DND-41 (cell line): ENCODE data around the gene SLC25A34.

Experiments used
- ATAC-seq: fragments of 200-7000 bp; cut with Tn5 transposase; 3 replicates; pipeline ENCODE4 v1.9.1; 2021; ENCODE audit warnings: low read depth; ENCODE audit not compliant: insufficient read depth
- DNase-seq: peaks from one replicate; pipeline ENCODE4 v3.0.0-alpha.2; 2020
- H2AFZ ChIP-seq: 2 replicates; pipeline ENCODE4 v1.6.0; 2012; ENCODE audit warnings: low read depth, low read length
- H3K27ac ChIP-seq: 2 replicates; pipeline ENCODE4 v1.5.1; 2012; ENCODE audit warnings: low read length, inconsistent platforms
- H3K27me3 ChIP-seq: fragments of 200-600 bp; sonication (generic); 2 replicates; pipeline ENCODE4 v1.6.0; 2012; ENCODE audit warnings: low read length, mild to moderate bottlenecking, inconsistent platforms; ENCODE audit not compliant: insufficient read depth, poor library complexity
- H3K36me3 ChIP-seq: 2 replicates; pipeline ENCODE4 v1.5.1; 2012; ENCODE audit warnings: low read length, inconsistent platforms; ENCODE audit not compliant: insufficient read depth
- H3K4me1 ChIP-seq: 2 replicates; pipeline ENCODE4 v1.5.1; 2012; ENCODE audit warnings: mild to moderate bottlenecking, low read length; ENCODE audit not compliant: insufficient read depth
- H3K4me2 ChIP-seq: 2 replicates; pipeline ENCODE4 v1.6.0; 2012; ENCODE audit warnings: mild to moderate bottlenecking, moderate library complexity, low read length, inconsistent platforms; ENCODE audit not compliant: insufficient read depth
- H3K4me3 ChIP-seq, 2 experiments: fragments of 200-600 bp in 1 of 2; shearing (Covaris generic) in 1 of 2; 2 replicates each; pipeline ENCODE4 v1.5.1; 2012 to 2016; ENCODE audit warnings: inconsistent platforms in 2 of 2, low read length in 2 of 2, mild to moderate bottlenecking in 2 of 2, low read depth in 1 of 2, moderate library complexity in 1 of 2
- H3K79me2 ChIP-seq: 2 replicates; pipeline ENCODE4 v1.6.0; 2012; ENCODE audit warnings: low read length, inconsistent platforms; ENCODE audit not compliant: insufficient read depth
- H3K9ac ChIP-seq: 2 replicates; pipeline ENCODE4 v1.6.0; 2012; ENCODE audit warnings: low read depth, mild to moderate bottlenecking, inconsistent platforms, low read length, moderate library complexity
- H3K9me3 ChIP-seq: 2 replicates; pipeline ENCODE4 v1.5.1; 2012; ENCODE audit warnings: low read length, moderate library complexity, mild to moderate bottlenecking, inconsistent platforms; ENCODE audit not compliant: insufficient read depth, severe bottlenecking
- H4K20me1 ChIP-seq: 2 replicates; pipeline ENCODE4 v1.6.0; 2012; ENCODE audit warnings: low read length; ENCODE audit not compliant: insufficient read depth
- EZH2 ChIP-seq: IDR thresholded peaks from 3 replicates; pipeline ENCODE4 v1.6.1; 2012; ENCODE audit warnings: borderline replicate concordance, low read depth, mild to moderate bottlenecking, moderate library complexity, low read length, inconsistent platforms; ENCODE audit not compliant: severe bottlenecking
- TF ChIP-seq, protein P1 (sequence below): IDR thresholded peaks from 2 replicates; pipeline ENCODE4 v1.5.1; 2012; ENCODE audit warnings: borderline replicate concordance, low read length, moderate library complexity, mild to moderate bottlenecking; ENCODE audit not compliant: poor library complexity, severe bottlenecking; ENCODE audit errors: extremely low read depth

The SLC25A34 gene

GRCh38 chr1:15732686-15733081, 3.4 kb upstream of the SLC25A34 start:
- no peak overlapping the region for H3K9ac ChIP-seq
- no peaks in the 10 kb centered on the region for H3K4me1 ChIP-seq
- H2AFZ ChIP-seq: no peak overlapping the region
- no peaks in the 10 kb centered on the region for H3K27me3 ChIP-seq
- ATAC-seq (no peak), DNase-seq (no peak)
- no peak overlapping the region for H3K4me3 ChIP-seq
- TF ChIP-seq, protein P1, sequence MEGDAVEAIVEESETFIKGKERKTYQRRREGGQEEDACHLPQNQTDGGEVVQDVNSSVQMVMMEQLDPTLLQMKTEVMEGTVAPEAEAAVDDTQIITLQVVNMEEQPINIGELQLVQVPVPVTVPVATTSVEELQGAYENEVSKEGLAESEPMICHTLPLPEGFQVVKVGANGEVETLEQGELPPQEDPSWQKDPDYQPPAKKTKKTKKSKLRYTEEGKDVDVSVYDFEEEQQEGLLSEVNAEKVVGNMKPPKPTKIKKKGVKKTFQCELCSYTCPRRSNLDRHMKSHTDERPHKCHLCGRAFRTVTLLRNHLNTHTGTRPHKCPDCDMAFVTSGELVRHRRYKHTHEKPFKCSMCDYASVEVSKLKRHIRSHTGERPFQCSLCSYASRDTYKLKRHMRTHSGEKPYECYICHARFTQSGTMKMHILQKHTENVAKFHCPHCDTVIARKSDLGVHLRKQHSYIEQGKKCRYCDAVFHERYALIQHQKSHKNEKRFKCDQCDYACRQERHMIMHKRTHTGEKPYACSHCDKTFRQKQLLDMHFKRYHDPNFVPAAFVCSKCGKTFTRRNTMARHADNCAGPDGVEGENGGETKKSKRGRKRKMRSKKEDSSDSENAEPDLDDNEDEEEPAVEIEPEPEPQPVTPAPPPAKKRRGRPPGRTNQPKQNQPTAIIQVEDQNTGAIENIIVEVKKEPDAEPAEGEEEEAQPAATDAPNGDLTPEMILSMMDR: no peak
- TF ChIP-seq EZH2: no peak
- peaks cover 70% of the 10 kb centered on the region for H3K36me3 ChIP-seq
- peaks cover 3% of the 10 kb centered on the region; the same call in 1 of the 2 replicates for H4K20me1 ChIP-seq
- no peaks in the 10 kb centered on the region for H3K79me2 ChIP-seq
- no peaks in the 10 kb centered on the region for H3K9me3 ChIP-seq
- no peak overlapping the region for H3K4me2 ChIP-seq
- no peak overlapping the region for H3K27ac ChIP-seq

DNA sequence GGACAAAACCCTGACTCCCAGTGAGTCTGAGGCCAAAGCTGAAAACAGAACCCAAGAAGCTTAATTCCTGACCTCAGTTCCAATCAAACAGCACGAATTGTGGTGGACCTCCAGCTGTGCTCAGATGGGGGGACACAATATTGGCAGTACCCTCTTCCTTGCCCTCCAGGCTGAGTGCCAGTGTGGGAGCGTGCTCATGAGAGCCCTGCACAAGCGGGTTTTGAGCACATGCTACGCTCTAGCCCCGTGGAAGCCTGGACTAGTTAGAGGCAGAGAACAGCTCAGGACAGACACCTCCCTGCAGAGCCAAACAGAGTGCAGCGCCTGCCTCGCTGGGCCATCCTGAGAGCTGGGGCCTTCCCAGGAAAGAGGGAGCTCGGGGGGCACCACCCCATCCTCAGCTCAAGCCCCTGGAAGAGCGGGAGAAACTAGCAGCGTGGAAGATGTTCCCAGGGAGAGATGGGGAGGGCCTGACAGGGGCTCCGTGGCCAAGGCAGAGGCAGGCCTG, 2.8 kb upstream of the SLC25A34 start:
- DNase-seq: no peak
- ATAC-seq: no peak
- no peaks in the 10 kb centered on the region for H3K27me3 ChIP-seq
- H3K27ac ChIP-seq: no peak overlapping the region
- H3K4me1 ChIP-seq: no peaks in the 10 kb centered on the region
- H4K20me1 ChIP-seq: no peaks in the 10 kb centered on the region; the same call in 1 of the 2 replicates
- H3K4me3 ChIP-seq: no peak overlapping the region
- no peak overlapping the region for H2AFZ ChIP-seq
- H3K9ac ChIP-seq: no peak overlapping the region
- H3K36me3 ChIP-seq: peaks cover 64% of the 10 kb centered on the region
- no peaks in the 10 kb centered on the region for H3K79me2 ChIP-seq
- H3K9me3 ChIP-seq: no peaks in the 10 kb centered on the region
- no peak overlapping the region for H3K4me2 ChIP-seq
- TF ChIP-seq EZH2: no peak
- TF ChIP-seq, protein P1: no peak

DNA sequence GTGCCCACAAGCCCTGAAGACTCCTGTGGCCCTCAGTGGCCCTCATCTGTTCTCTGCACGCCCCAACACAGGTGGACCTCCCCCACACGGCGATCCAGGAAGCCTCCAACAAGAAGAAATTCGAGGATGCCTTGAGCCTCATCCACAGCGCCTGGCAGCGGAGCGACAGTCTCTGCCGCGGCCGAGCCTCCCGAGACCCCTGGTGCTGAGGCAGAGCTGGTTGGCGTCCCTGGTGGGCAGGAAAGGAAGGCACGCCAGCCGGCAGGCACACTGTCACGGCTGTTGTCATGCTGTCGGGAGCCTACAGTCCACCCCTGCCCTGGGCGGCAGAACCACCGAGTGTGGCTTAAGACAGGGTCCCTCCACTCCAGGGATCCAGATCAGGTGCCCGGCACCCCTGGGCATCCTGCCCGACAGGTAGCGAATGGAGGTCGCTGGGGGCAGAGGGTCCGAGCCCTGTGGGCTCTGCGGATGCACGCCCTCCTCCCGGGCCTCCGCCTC, 2.3 kb upstream of the SLC25A34 start:
- Histone ChIP-seq H3K79me2 (no peaks in the 10 kb centered on the region), H3K4me2 (no peak overlapping the region), H3K36me3 (peaks cover 59% of the 10 kb centered on the region), H3K9ac (no peak overlapping the region), H3K4me3 (no peak overlapping the region), H2AFZ (no peak overlapping the region), H4K20me1 (no peaks in the 10 kb centered on the region), H3K27me3 (no peaks in the 10 kb centered on the region), H3K9me3 (no peaks in the 10 kb centered on the region), H3K27ac (no peak overlapping the region), H3K4me1 (no peaks in the 10 kb centered on the region)
- TF ChIP-seq, protein P1: no peak
- no peak for TF ChIP-seq EZH2
- ATAC-seq (no peak), DNase-seq (no peak)
